ENCODE measurements around the gene SLAMF1.

GRCh38 chr1:160645386-160646130 is 1.3 kb downstream of the SLAMF1 start:
- TF ChIP-seq, protein P1, sequence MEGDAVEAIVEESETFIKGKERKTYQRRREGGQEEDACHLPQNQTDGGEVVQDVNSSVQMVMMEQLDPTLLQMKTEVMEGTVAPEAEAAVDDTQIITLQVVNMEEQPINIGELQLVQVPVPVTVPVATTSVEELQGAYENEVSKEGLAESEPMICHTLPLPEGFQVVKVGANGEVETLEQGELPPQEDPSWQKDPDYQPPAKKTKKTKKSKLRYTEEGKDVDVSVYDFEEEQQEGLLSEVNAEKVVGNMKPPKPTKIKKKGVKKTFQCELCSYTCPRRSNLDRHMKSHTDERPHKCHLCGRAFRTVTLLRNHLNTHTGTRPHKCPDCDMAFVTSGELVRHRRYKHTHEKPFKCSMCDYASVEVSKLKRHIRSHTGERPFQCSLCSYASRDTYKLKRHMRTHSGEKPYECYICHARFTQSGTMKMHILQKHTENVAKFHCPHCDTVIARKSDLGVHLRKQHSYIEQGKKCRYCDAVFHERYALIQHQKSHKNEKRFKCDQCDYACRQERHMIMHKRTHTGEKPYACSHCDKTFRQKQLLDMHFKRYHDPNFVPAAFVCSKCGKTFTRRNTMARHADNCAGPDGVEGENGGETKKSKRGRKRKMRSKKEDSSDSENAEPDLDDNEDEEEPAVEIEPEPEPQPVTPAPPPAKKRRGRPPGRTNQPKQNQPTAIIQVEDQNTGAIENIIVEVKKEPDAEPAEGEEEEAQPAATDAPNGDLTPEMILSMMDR (conservative IDR thresholded peaks at IDR 0.05): no peak
- TF ChIP-seq ZFX (IDR thresholded peaks at IDR 0.05): no peak

All from C4-2B (cell line).